NCI-H748 (cell line): ENCODE data around the gene S1PR5.
A peak's percentile ranks its signal among the peaks of the same experiment; 100 is the strongest.
"Not testable (repeated sequence)": the region's sequence is repeated elsewhere in the genome, so short reads cannot be mapped to it uniquely, and the experiment has no call there.

ENCODE experiments used
- DNase-seq: peaks from one replicate; lab custom pipeline; 2025; ENCODE audit not compliant: unreplicated experiment; lab: John Stamatoyannopoulos, UW

S1PR5 gene

DNA sequence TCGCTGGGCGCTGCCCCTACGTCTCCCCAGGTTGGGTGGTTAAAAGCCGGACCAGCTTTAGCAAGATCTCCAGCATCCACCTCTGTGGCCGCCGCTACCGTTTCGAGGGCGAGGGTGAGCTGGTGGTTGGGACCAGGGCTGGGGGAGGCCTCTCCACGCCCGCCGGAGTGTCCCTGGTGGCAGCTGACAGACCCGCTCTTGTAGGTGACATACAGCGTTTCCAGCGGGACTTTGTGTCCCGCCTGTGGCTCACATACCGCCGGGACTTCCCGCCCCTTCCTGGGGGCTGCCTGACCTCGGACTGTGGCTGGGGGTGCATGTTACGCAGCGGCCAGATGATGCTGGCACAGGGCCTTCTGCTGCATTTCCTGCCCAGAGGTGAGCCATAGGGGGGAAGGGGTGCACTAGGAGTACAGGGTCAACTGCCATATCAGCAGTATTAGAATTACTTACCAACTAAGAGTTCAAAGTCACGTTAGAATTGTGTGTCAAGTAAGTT lies 27.6 kb upstream of the S1PR5 start:
- no peak for DNase-seq

DNA sequence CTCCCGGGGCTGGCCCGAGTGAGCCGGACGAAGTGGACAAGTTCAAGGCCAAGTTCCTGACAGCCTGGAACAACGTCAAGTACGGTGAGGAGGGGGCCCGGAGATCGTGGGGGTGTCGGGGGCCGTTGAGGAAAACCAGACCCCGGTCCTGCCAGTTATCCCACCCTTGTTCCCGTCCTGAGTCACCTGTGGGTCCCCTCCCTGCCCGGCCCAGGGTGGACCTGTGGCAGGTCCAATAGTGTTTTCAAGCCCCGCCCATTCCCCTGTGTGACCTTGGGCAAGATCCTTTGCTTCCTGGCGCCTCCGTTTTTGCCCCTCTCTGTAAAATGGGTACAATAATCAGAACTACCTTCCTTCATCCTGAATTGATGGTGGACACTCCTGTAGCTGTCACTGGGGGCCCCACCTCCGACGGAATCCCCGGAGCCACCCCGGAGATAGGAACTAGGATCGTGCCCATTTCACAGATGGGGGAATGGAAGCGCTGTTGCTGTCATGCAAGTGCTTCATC lies 27.1 kb upstream of the S1PR5 start:
- peak; percentile 17 for DNase-seq

DNA sequence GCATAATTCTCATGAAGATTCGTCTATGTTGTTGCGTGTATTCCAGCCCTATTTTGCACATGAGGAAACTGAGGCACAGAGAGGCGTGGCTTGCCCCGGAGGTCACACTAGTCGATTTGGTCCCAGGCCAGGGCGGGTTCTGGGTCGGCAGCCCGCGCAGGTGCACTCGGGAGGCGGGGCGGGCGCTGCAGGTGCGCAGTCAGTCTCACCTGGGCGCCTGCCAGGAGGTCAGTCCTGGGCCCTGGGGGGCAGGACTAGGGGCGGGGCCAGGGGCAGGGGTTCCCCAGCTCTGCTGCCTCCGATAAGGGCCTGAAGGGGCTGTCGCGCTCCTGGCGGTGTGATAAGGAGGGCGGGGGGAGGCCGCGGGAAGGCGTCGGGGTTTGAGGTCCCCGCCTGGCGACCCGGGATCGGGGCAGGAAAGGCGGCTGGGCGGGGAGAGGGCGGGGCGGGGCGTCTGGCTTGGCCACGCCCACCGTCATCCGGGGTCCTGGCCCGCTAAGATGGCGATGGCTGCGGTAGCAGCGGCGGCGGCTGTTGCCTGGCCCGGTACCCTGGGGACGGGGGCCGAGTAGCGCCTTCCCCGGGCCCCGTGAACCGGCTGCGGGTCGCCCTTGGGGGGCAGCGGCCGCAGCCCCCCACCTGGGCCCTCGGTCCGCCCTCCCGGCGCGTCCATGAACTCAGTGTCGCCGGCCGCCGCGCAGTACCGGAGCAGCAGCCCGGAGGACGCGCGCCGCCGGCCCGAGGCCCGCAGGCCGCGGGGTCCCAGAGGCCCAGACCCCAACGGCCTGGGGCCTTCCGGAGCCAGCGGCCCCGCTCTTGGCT lies 26.4 kb upstream of the S1PR5 start, which contains the start of gene ATG4D:
Gene ATG4D (plus strand): TSS at position 485 of the 822 bp plus-strand sequence. CDS start 187 bp downstream, at position 672.
- peak; percentile 86 for DNase-seq

GRCh38 chr19:10543059-10543419 lies 25.8 kb upstream of the S1PR5 start:
- DNase-seq: no peak

GRCh38 chr19:10539016-10539415 lies 21.8 kb upstream of the S1PR5 start:
- not testable (repeated sequence) for DNase-seq

DNA sequence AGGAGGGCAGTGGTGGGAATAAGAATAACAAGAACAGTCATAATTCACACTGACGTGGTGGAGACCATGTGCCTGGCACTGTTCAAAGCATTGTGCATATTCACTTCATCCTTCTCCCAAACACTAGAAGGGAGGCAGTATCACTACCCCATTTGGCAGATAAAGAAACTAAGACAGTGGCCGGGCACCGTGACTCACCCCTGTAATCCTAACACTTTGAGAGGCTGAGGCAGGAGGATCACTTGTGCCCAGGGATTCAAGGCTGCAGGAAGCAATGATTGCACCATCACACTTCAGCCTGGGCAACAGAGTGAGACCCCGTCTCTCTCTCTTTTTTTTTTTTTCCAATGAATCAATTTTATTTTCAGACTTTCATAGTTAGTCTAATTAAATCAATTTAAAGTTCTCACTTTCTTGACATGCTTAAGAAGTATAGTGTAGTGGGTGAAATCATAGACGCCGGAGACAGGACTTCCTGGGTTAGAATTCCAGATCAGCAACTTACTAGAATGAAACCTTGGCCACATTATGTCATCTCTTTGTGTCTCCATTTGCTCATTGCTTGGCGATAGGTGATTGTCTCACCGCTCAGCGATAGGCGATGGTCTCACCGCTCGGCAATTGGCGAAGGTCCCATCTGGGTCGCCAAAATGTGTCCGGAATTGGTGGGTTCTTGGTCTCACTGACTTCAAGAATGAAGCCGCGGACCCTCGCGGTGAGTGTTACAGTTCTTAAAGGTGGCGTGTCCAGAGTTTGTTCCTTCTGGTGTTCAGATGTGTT lies 21.1 kb upstream of the S1PR5 start:
- no peak for DNase-seq

DNA sequence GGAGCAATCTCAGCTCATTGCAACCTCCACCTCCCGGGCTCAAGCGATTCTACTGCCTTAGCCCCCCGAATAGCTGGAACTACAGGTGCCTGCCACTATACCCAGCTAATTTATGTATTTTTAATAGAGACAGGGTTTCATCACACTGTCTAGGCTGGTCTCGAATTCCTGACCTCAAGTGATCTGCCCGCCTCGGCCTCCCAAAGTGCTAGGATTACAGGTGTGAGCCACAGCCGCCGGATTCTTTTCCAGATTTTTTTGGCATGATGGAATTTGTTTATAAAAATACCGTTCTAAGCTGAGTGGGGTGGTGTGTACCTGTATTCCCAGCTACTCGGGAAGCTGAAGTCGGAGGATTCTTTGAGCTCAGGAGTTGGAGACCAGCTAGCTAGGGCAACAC lies 20.4 kb upstream of the S1PR5 start:
- no peak for DNase-seq

- no peak for DNase-seq
Measured at GRCh38 chr19:10535613-10536012, 18.4 kb upstream of the S1PR5 start.

DNA sequence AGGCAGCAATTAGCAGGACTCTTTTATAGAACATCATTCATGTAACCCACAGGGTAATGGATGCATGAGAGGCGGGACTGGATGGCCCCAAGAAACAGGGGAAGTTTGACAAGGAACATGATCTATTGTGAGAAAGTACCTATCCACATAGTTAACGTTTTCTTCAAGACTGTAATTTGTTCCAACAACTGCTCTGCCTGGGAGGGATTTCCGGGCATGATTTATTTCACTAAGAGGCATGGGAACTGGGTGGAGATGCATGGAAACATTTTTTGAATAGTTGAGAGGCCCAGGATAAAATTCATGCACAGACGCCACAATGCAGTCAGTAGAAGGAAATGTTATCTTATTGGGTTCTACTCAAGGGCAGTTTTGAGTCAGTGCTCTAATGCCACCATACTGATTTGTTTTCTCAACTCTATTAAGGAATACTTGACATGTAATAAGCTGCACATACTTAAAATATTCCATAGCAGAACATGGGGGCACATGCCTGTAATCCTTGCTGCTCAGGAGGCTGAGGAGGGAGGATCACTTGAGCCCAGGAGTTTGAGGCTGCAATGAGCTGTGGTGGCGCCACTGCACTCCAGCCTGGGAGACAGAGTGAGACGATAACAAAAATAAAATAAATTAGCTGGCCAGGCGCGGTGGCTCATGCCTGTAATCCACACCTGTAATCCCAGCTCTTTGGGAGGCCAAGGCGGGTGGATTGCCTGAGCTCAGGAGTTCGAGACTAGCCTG lies 16.6 kb upstream of the S1PR5 start:
- no peak for DNase-seq

DNA sequence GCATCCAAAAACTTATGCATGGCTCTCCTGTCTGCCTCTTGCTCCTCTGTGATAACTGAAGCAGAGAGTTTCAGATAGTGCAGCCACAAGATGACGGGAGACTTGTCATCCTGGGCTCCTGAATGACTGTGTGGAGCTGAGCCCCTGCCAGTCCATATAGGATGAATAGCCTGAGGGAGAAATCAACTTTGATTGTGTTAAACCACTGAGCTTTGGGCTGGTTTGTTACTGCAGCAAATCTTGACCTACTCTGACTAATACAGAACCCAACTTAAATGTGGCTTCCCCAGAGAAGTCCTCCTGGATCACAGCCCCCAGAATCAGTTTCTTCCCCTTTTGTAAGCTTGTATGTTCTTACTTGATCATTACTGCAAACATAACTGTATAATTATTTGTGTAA lies 15.2 kb upstream of the S1PR5 start:
- no peak for DNase-seq

GRCh38 chr19:10526887-10527286 lies 9.6 kb upstream of the S1PR5 start:
- DNase-seq: not testable (repeated sequence)

DNA sequence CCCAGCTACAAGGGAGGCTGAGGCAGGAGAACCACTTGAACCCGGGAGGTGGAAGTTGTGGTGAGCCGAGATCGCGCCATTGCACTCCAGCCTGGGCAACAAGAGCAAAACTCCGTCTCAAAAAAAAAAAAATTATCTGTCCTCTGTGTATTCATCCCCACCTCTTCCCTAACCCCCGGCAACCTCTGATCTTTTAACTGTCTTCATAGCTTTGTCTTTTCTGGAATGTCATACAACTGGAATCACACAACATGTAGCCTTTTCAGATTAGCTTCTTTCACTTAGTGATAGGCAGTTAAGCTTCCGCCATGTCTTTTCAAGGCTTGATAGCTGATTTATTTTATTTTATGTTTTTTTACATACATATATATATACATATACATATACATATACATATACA lies 8.4 kb upstream of the S1PR5 start:
- DNase-seq: no peak

DNA sequence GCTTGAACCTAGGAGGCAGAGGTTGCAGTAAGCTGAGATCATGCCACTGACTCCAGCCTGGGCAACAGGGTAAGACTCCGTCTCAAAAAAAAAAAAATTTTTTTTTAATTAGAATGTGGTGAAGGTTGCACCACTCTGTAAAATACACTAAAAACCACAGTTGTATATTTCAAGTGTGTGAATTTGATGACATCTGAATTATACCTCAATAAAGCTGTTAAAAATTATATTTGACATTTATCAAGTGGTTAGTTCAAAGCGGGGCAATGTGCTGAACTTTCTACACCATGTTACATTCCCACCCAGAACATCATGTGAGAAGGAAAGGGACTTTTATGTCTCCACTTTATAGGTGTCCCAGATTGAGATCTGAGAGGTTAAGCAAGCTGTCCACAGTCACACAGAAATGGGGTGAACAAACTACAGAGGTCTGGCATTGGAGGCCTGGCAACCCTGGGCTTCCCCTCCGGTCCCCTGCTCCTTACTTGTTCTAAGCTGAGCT lies 5.9 kb upstream of the S1PR5 start:
- DNase-seq: no peak

DNA sequence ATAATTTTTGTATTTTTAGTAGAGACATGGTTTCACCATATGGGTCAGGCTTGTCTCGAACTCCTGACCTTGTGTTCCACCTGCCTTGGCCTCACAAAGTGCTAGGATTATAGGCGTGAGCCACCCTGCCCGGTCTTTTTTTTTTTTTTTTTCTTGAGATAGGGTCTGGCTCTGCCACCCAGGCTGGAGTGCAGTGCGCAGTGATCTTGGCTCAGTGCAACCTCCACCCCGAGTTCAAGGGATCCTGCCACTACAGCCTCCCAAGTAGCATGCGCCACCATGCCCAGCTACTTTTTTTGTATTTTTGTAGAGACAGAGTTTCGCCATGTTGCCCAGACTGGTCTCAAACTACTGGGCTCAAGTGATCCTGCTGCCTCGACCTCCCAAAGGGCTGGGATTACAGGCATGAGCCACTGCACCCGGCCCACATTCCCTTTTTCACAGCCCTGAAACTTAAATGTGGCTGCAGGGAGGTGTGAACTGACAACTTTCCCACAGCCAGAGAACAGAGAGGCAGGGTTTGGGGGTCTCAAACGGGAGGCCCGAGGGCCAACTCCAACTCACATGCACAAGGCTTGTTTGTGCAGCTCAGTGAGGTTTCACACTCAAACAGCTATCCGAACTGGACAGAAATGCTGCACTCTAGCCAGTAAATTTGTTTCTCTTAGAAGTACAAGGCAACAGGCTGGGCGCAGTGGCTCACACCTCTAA lies 4.4 kb upstream of the S1PR5 start:
- DNase-seq: no peak

GRCh38 chr19:10520652-10521318 lies 3.5 kb upstream of the S1PR5 start:
- DNase-seq: no peak

DNA sequence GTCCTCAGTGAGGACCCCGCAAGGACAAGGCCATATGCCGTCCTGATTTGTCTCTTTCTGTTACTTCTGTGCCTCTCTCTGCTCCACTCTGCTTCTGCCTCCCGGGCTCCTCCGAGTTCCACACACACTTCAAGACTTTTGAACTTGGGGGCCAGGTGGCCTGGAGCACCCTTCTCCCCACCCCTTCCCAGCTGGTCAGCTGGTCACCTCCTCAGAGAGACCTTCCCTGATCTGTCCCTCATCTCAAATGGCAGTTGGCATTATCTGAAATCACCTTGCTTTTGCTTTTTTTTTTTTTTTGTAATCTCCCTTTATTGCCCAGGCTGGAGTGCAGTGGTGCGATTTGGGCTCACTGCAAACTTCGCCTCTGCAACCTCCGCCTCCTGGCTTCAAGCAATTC lies 2.2 kb upstream of the S1PR5 start:
- DNase-seq: no peak

- no peak for DNase-seq
Measured at GRCh38 chr19:10518444-10519361, 1.5 kb upstream of the S1PR5 start.

- peak; percentile 55 for DNase-seq
Measured at GRCh38 chr19:10517760-10518443, 655 bp upstream of the S1PR5 start.
